Stomach smooth muscle (tissue), 2 donors: ENCODE measurements around the gene NDFIP1.

Experiments used
- H3K27ac ChIP-seq: one replicate; pipeline ENCODE4 v1.7.0; 2013; ENCODE audit warnings: mild to moderate bottlenecking, low read length, inconsistent platforms
- H3K27me3 ChIP-seq, 2 donors: one replicate each; pipeline ENCODE4 v1.7.0; 2013; ENCODE audit warnings: low read length in 2 of 2; ENCODE audit not compliant: insufficient read depth in 2 of 2, control insufficient read depth in 1 of 2
- H3K36me3 ChIP-seq, 2 donors: one replicate each; pipeline ENCODE4 v1.7.0; 2013; ENCODE audit warnings: low read length in 2 of 2; ENCODE audit not compliant: control insufficient read depth in 2 of 2, insufficient read depth in 2 of 2
- H3K4me1 ChIP-seq: one replicate; pipeline ENCODE4 v1.7.0; 2013; ENCODE audit warnings: low read length; ENCODE audit not compliant: control insufficient read depth, insufficient read depth
- H3K4me3 ChIP-seq, 2 donors: one replicate each; pipeline ENCODE4 v1.7.0; 2013; ENCODE audit warnings: low read length in 2 of 2
- H3K9ac ChIP-seq, 2 donors: one replicate each; pipeline ENCODE4 v1.7.0; 2013; ENCODE audit warnings: low read length in 2 of 2, mild to moderate bottlenecking in 1 of 2
- H3K9me3 ChIP-seq, 2 donors: one replicate each; pipeline ENCODE4 v1.7.0; 2013; ENCODE audit warnings: low read length in 2 of 2; ENCODE audit not compliant: control insufficient read depth in 2 of 2
- donor health status: healthy.
- donor health status: Pancreatic carcinoma.

Gene NDFIP1

DNA sequence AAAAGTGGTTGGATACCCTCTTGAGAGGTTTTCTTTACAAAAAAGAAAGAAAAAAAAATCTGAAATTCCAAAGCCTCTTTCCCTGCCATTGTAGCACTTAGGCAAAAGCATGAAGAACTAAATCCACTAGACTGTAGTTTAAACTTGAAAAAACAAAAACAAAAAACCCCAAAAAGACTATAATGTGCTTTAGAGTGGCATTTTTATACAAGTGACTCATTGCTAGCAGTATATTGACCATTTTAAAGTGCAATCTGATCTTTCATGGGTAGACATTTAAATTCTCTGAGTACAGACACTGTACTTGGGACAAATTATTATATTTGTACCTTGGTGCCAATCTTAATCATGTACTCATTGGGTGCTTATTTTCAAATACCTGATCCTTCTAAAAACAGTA lies 50.8 kb downstream of the NDFIP1 start:
- H3K4me1 ChIP-seq: no peaks in the 10 kb centered on the region
- no peak overlapping the region for H3K27ac ChIP-seq
- H3K9me3 ChIP-seq: no peaks in the 10 kb centered on the region
- no peak overlapping the region for H3K4me3 ChIP-seq
- H3K27me3 ChIP-seq: no peaks in the 10 kb centered on the region
- H3K9ac ChIP-seq: no peak overlapping the region
- peaks cover 0 to 3% of the 10 kb centered on the region in 2 donors for H3K36me3 ChIP-seq

DNA sequence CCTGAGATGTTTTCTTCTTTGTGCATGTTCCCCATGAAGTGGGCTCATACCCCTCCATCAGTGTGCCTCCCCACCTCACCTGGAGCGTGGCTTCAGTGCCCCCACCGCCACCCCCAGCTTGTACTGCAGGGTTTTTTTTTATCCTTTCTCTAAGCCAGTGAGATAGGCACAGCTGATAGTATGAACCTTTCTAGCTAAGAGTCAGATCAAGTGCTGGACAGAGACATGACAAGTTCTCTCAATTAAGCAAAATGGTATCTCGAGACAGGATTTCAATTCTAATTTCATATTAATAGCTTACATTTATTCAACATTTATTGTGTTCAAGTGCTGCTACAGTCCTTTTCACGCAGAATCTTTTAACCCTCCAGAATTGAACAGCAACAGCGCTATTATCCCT lies 55.7 kb downstream of the NDFIP1 start:
- Histone ChIP-seq H3K4me3 (no peak overlapping the region), H3K27ac (no peak overlapping the region), H3K9ac (no peak overlapping the region), H3K27me3 (no peaks in the 10 kb centered on the region), H3K9me3 (no peaks in the 10 kb centered on the region), H3K4me1 (no peaks in the 10 kb centered on the region), H3K36me3 (no peaks in the 10 kb centered on the region)

DNA sequence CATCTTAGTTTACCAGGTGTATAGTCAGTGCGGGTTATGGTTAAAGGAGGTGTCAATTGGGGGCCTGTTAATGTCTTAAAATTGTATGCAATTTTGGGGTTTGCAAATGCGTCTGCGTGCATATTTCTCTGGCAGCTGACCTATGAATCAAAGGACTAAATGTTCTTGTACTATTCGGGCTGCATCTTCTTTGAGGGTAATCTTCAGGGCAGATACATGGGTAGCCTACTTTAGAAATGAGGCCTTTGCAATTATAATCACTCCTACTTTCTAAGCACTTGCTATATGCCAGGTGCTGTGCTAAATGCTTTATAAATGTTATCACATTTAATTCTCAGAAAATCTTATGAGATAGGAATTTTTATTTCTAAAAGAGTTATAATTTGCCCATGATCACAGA lies 58.2 kb downstream of the NDFIP1 start:
- no peak overlapping the region for H3K27ac ChIP-seq

DNA sequence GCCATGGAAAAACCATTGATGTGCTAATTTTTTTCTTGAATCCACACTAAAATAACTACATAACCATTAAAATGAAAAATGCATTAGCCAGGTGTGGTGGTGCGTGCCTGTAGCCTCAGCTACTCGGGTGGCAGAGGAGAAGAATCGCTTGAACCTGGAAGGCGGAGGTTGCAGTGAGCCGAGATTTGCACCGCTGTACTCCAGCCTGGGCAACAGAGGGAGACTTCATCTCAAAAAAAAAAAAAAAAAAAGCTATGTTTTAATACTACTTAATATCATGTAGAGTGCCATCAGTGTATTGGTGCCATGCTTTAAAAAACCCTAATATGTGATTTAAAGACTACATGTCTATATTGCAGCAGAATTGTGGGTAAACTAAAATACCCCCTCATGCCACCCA lies 58.9 kb downstream of the NDFIP1 start:
- H3K4me1 ChIP-seq: no peaks in the 10 kb centered on the region
- H3K9ac ChIP-seq: no peak overlapping the region
- no peak overlapping the region for H3K27ac ChIP-seq
- H3K4me3 ChIP-seq: no peak overlapping the region
- no peaks in the 10 kb centered on the region for H3K27me3 ChIP-seq
- no peaks in the 10 kb centered on the region for H3K9me3 ChIP-seq
- no peaks in the 10 kb centered on the region for H3K36me3 ChIP-seq

More for the DNA sequence above, 58.2 kb downstream of the NDFIP1 start:
- no peak overlapping the region for H3K9ac ChIP-seq
- H3K4me1 ChIP-seq: no peaks in the 10 kb centered on the region
- H3K36me3 ChIP-seq: no peaks in the 10 kb centered on the region
- no peaks in the 10 kb centered on the region for H3K9me3 ChIP-seq
- H3K27me3 ChIP-seq: no peaks in the 10 kb centered on the region
- no peak overlapping the region for H3K4me3 ChIP-seq

DNA sequence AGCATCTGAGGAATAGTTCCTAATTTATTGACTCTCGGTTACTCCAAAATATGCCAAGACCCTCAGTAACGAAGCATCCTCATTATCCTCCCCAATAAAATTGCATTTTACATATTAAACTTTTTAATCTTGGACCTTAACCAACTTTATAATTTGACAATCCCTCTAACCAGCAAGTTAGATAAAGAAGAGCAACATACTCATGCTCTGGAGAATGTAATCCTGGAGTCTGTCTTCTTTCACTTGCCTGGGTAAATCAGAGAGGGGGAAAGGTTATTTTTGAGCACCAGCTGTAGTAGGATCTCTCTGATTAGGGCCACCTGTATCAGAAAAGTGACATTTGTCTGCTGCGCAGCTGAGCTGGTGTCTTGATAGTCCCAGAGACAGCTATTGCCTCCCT lies 59.8 kb downstream of the NDFIP1 start:
- Histone ChIP-seq H3K36me3 (no peaks in the 10 kb centered on the region), H3K4me1 (no peaks in the 10 kb centered on the region), H3K9ac (no peak overlapping the region), H3K27me3 (no peaks in the 10 kb centered on the region), H3K9me3 (no peaks in the 10 kb centered on the region), H3K27ac (no peak overlapping the region), H3K4me3 (no peak overlapping the region)

DNA sequence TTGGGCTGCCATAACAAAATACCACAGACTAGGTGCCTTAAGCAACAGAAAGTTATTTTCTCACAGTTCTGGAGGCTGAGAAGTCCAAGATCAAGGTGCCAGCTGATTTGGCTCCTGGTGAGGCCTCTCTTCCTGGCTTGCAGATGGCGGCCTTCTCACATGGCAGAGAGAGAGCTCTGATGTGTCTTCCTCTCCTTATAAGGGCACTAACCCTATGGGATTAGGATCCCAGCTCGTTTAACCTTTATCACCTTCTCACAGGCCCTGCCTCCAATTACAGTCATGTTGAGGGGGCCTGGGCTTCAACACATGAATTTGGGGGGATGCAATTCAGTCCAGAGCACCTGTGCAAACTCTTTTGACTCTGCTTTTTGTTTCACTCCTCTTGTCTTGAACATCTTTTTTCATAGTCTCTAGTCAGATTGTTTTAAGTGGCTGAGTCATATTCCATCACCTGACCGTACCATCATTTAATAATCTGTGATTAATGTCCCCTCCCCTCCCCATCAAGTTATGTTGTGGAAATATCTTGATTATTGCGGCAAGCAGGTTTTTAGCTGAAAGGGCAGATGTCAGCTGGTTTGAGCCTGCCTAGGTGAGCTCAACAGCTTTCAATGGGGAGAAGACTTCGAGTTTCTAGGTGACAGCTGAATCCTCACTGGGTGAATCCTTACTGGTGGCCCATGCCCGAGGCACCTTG lies 61.8 kb downstream of the NDFIP1 start:
- Histone ChIP-seq H3K4me3 (no peak overlapping the region), H3K36me3 (no peaks in the 10 kb centered on the region), H3K27ac (no peak overlapping the region), H3K4me1 (no peaks in the 10 kb centered on the region), H3K9ac (no peak overlapping the region), H3K9me3 (no peaks in the 10 kb centered on the region), H3K27me3 (no peaks in the 10 kb centered on the region)

DNA sequence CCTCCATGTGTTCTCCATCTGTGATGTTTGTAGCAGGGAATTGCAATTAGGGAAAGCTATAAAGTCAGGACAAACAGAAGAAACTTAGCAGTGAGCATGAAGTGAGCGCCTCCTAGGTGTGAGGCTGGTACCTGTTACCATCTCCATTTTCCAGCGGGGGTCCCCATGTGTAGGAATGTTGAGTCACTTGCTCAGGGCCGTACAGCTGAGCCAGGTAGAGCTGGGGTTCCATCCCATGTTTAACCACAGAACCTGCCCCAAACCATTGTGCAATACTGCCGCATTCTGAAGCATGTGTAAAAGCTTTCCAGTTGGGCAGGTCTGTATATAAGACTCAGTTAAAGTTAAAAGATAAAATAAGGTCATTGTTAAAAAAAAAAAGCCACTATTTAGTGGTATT lies 62.7 kb downstream of the NDFIP1 start:
- no peaks in the 10 kb centered on the region for H3K36me3 ChIP-seq
- no peak overlapping the region for H3K4me3 ChIP-seq
- no peak overlapping the region for H3K9ac ChIP-seq
- H3K9me3 ChIP-seq: no peaks in the 10 kb centered on the region
- no peak overlapping the region for H3K27ac ChIP-seq
- H3K27me3 ChIP-seq: no peaks in the 10 kb centered on the region
- H3K4me1 ChIP-seq: no peaks in the 10 kb centered on the region

DNA sequence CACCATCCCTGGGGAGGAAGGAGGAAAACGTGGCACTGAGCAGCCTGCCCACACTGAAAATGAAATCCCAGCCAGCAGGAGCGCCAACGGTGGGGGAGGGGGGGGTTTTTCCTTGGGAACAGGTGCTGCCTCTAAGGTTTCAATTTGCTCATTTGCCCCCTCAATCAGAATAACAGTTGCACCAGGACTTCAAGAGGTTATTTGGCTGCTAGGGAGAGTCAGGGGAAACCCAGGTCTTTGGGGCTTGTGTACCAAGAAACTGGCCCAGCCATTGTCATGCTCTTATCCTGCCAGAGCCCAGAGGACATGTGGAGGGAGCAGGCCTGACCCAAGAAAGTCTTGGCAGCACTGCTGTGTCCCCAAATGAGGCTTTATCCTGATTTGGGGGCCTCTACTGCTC lies 66.5 kb downstream of the NDFIP1 start:
- no peaks in the 10 kb centered on the region for H3K27me3 ChIP-seq
- no peaks in the 10 kb centered on the region for H3K36me3 ChIP-seq
- no peak overlapping the region for H3K9ac ChIP-seq

DNA sequence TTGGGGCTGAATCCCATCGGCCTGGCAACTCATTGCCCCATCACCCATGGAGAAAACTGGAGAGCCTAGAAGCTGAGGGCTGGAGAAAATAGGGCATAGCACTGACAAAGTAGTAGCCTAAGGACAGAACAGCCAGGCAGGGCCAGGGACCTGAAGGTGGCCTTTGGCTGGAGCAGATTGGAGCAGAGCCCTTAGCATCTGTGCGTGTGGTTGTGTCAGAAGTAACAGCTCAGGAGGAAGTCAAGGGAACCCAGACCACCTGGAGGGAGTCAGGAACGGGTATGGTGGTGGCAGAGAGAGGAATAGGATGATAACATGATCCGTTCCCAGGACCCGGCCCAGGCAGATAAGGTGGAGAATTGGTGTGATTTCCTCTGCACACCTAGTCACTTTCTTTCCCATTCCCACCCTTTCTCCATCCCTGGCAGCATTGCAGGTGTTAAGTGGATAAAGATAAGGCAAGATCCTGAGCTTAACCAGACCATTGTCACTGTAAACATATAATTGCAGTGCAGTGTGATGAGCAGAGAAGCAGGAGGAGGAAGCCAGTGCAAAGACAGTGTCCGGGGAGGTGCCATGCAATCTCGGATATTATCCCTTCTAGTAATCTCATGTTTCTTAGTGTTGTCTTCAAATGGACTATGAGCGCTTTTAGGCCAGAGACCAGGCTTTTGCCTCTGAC lies 67.0 kb downstream of the NDFIP1 start:
- no peaks in the 10 kb centered on the region for H3K27me3 ChIP-seq
- H3K4me3 ChIP-seq: no peak overlapping the region
- no peak overlapping the region for H3K9ac ChIP-seq
- no peaks in the 10 kb centered on the region for H3K9me3 ChIP-seq
- no peaks in the 10 kb centered on the region for H3K4me1 ChIP-seq
- no peaks in the 10 kb centered on the region for H3K36me3 ChIP-seq
- no peak overlapping the region for H3K27ac ChIP-seq

More for the DNA sequence above, 66.5 kb downstream of the NDFIP1 start:
- Histone ChIP-seq H3K4me3 (no peak overlapping the region), H3K4me1 (no peaks in the 10 kb centered on the region), H3K9me3 (no peaks in the 10 kb centered on the region), H3K27ac (no peak overlapping the region)

DNA sequence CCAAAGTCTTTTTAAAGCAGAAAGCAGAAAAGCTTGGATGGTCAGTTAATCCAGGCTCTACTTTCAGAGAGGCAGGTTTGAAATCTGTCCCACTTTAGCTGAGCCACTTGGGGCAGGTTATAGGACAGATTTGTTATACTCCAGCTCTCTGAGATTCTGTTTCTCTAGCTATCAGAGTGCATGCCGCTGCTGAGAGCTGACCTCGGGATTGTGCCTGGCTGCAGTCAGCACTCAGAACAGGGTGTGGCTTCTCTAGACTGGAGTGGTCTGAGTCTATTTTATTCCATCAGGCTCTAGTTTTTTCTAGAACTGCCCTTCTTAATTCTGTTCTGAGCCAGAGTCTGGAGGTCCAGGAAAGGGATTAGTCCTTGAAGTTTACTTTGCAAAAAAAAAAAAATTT lies 67.7 kb downstream of the NDFIP1 start:
- no peak overlapping the region for H3K27ac ChIP-seq
- H3K4me3 ChIP-seq: no peak overlapping the region
- no peaks in the 10 kb centered on the region for H3K9me3 ChIP-seq

DNA sequence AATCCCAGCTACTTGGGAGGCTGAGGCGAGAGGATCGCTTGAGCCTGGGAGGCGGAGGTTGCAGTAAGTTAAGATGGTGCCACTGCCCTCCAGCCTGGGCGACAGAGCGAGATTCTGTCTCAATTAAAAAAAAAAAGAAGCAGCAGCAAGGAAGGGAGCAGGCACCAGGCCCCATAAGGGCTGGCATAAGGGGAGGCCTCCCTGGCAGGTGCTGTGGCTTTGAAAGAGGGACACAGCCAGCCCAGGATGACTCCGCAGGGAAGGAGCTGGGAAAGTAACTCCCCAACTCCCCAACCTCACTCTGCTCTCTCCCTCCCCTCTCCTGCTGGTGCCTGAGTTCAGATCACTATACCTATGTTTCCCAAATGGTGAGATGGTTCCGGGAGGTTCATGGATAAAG lies 70.1 kb downstream of the NDFIP1 start:
- no peaks in the 10 kb centered on the region for H3K9me3 ChIP-seq
- H3K9ac ChIP-seq: no peak overlapping the region
- no peak overlapping the region for H3K27ac ChIP-seq
- H3K4me1 ChIP-seq: no peaks in the 10 kb centered on the region
- no peaks in the 10 kb centered on the region for H3K27me3 ChIP-seq
- no peaks in the 10 kb centered on the region for H3K36me3 ChIP-seq
- H3K4me3 ChIP-seq: no peak overlapping the region

More for the DNA sequence above, 67.7 kb downstream of the NDFIP1 start:
- Histone ChIP-seq H3K36me3 (no peaks in the 10 kb centered on the region), H3K27me3 (no peaks in the 10 kb centered on the region), H3K4me1 (no peaks in the 10 kb centered on the region), H3K9ac (no peak overlapping the region)
